Natural killer cell (primary cell): ENCODE measurements around the gene GAB4. TPM values are rescaled to one million over a fixed set of nuclear protein-coding genes. Genes with fewer than 3 reads are reported as not detected.

ENCODE experiments used
- ATAC-seq, 3 donors: fragments of 150-1000 bp in 2 of 3; fragments of 200-7000 bp in 1 of 3; cut with Tn5 transposase; 1 replicate in 1 of 3; 2 replicates in 2 of 3; pipeline ENCODE4 v1.10.0; 2021; ENCODE audit warnings: mild to moderate bottlenecking in 2 of 3, moderate library complexity in 2 of 3
- DNase-seq, 2 donors: peaks; one replicate each; pipeline versions ENCODE4 v3.0.0 to v3.0.0-alpha.2; 2013 to 2021; ENCODE audit warnings: mixed read lengths in 1 of 2
- H3K27ac ChIP-seq: one replicate; pipeline ENCODE4 v1.5.1; 2013; ENCODE audit warnings: mild to moderate bottlenecking, low read length
- H3K27me3 ChIP-seq: one replicate; pipeline ENCODE4 v1.6.1; 2013; ENCODE audit warnings: low read length; ENCODE audit not compliant: control insufficient read depth, insufficient read depth
- H3K36me3 ChIP-seq: one replicate; pipeline ENCODE4 v1.6.1; 2013; ENCODE audit warnings: low read length; ENCODE audit not compliant: control insufficient read depth, insufficient read depth
- H3K4me1 ChIP-seq: one replicate; pipeline ENCODE4 v1.6.1; 2013; ENCODE audit warnings: low read length; ENCODE audit not compliant: control insufficient read depth, insufficient read depth
- H3K4me3 ChIP-seq: one replicate; pipeline ENCODE4 v1.5.1; 2013; ENCODE audit warnings: low read length
- H3K9me3 ChIP-seq: one replicate; pipeline ENCODE4 v1.6.1; 2013; ENCODE audit warnings: low read length; ENCODE audit not compliant: control insufficient read depth, insufficient read depth
- H3K27ac Mint-ChIP-seq, 2 donors: one replicate each; pipeline ENCODE4 v1.8.0; 2022; ENCODE audit warnings: mild to moderate bottlenecking in 2 of 2, mixed read lengths in 2 of 2, moderate library complexity in 1 of 2
- H3K27me3 Mint-ChIP-seq, 2 donors: one replicate each; pipeline ENCODE4 v1.8.0; 2022; ENCODE audit warnings: low read depth in 2 of 2, mixed read lengths in 2 of 2
- H3K36me3 Mint-ChIP-seq: one replicate; pipeline ENCODE4 v1.8.0; 2022; ENCODE audit warnings: mixed read lengths
- H3K4me1 Mint-ChIP-seq, 2 donors: one replicate each; pipeline ENCODE4 v1.8.0; 2022; ENCODE audit warnings: mixed read lengths in 2 of 2
- H3K4me3 Mint-ChIP-seq: one replicate; pipeline ENCODE4 v1.8.0; 2022; ENCODE audit warnings: mild to moderate bottlenecking, moderate library complexity, mixed read lengths
- H3K9me3 Mint-ChIP-seq, 2 donors: one replicate each; pipeline ENCODE4 v1.8.0; 2022; ENCODE audit warnings: mixed read lengths in 2 of 2
- WGBS: methylation state at CpG from one replicate; pipeline ENCODE4 v1.1.7; 2013; ENCODE audit warnings: missing lambda C conversion rate; ENCODE audit not compliant: insufficient coverage; 5-methylcytosine and 5-hydroxymethylcytosine counted together
- intact Hi-C: fragments of 100-400 bp; cut with micrococcal nuclease; formaldehyde crosslinking; loops from one replicate; pipeline ENCODE4 v1.14.2; 2022
- total RNA-seq, 4 donors: library from RNA; stranded (reverse); fragments of 120-200 nt in 1 of 4; gene quantifications; one replicate each; pipeline versions ENCODE4 v1.2.3 to v1.2.4, GENCODE V29; 2013 to 2022
- TF ChIP-seq, protein P1 (sequence below): fragments of 200-600 bp; IDR thresholded peaks from one replicate; pipeline ENCODE4 v1.8.0; 2022; ENCODE audit warnings: antibody characterized with exemption

GAB4 gene
- total RNA-seq, 3 donors from 2014 or later (not counting 1 experiment from before 2014, with no cell fraction given), result 0.57 to 4.6 (median 2.7) TPM

DNA sequence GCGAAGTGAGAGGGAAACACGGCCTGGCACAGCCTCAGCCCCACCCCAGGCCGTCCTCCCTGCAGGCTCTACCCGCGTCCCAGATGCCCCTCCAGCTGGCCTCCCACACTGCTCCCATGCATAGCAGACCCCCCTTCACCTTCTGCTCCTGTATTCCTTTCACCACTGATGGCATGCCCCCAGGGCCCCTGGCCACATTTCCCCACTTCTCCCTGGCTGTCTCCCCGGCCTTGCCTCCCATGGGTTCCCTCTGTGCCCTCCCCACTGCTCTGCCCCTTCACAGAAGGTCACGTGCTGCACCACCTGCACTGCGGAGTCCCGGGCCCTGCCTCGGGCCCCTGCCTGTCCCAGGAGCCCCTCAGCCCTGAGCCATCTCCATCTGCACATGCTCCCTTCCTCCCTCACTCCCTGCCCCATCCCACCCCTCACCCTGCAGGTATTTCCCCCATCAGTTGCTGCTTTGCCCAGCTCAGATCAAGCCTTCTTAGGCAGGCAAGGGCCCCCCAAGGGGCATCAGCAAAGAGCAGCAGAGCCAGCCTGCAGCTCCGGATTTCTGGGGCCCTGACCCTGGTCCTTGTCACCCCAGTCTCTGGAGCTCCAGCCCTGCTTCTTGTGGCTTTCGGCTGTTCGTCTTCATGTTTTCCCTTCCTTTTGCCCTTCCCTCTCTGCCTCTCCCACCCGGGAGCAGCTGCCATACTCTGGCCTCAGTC is 46.4 kb downstream of the GAB4 start:
- Mint-ChIP-seq H3K27ac (peak overlapping the region in 1 of 2 donors; percentile 38), H3K4me3 (no peak overlapping the region), H3K27me3 (peaks cover 3 to 9% of the 10 kb centered on the region in 2 donors), H3K4me1 (peaks cover 9 to 18% of the 10 kb centered on the region in 2 donors), H3K9me3 (no peaks in the 10 kb centered on the region), H3K36me3 (no peaks in the 10 kb centered on the region)
- Histone ChIP-seq H3K27me3 (no peaks in the 10 kb centered on the region), H3K4me1 (peaks cover 4% of the 10 kb centered on the region), H3K36me3 (no peaks in the 10 kb centered on the region), H3K9me3 (no peaks in the 10 kb centered on the region), H3K4me3 (no peak overlapping the region), H3K27ac (no peak overlapping the region)
- WGBS, result 79% methylated on average over 14 of the region's 14 CpGs
- TF ChIP-seq, protein P1, sequence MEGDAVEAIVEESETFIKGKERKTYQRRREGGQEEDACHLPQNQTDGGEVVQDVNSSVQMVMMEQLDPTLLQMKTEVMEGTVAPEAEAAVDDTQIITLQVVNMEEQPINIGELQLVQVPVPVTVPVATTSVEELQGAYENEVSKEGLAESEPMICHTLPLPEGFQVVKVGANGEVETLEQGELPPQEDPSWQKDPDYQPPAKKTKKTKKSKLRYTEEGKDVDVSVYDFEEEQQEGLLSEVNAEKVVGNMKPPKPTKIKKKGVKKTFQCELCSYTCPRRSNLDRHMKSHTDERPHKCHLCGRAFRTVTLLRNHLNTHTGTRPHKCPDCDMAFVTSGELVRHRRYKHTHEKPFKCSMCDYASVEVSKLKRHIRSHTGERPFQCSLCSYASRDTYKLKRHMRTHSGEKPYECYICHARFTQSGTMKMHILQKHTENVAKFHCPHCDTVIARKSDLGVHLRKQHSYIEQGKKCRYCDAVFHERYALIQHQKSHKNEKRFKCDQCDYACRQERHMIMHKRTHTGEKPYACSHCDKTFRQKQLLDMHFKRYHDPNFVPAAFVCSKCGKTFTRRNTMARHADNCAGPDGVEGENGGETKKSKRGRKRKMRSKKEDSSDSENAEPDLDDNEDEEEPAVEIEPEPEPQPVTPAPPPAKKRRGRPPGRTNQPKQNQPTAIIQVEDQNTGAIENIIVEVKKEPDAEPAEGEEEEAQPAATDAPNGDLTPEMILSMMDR, result no peak
- intact Hi-C loops, result no loop called here
- no peak for DNase-seq
- ATAC-seq, result no peak

DNA sequence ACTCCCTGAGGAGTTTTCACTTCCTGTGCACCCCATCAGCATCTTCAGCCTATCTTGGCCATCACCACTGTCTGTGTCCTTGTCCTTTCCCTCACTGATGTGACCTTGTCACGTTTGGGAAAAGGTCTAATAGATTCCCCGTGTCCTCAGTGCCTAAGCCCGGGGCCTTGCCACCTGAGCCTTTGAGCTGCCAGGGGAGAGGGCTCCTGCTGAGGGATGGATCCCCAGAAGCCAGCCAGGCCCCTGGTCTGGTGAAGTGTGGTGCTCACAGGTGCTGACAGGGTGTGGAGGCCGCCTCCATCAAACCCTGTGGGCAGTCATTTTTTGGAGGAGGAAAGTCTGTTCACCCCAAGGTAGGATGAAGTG is 47.2 kb downstream of the GAB4 start:
- Mint-ChIP-seq H3K27ac (no peak overlapping the region), H3K9me3 (no peaks in the 10 kb centered on the region), H3K27me3 (peaks cover 0 to under 1% of the 10 kb centered on the region in 2 donors), H3K36me3 (no peaks in the 10 kb centered on the region), H3K4me3 (no peak overlapping the region), H3K4me1 (peaks cover 12 to 19% of the 10 kb centered on the region in 2 donors)
- Histone ChIP-seq H3K4me3 (no peak overlapping the region), H3K27me3 (no peaks in the 10 kb centered on the region), H3K36me3 (no peaks in the 10 kb centered on the region), H3K9me3 (no peaks in the 10 kb centered on the region), H3K4me1 (peaks cover 12% of the 10 kb centered on the region), H3K27ac (no peak overlapping the region)
- WGBS, result 64% methylated on average over 4 of the region's 4 CpGs
- TF ChIP-seq, protein P1, result no peak
- intact Hi-C loops, result no loop called here
- DNase-seq (no peak), ATAC-seq (no peak)

DNA sequence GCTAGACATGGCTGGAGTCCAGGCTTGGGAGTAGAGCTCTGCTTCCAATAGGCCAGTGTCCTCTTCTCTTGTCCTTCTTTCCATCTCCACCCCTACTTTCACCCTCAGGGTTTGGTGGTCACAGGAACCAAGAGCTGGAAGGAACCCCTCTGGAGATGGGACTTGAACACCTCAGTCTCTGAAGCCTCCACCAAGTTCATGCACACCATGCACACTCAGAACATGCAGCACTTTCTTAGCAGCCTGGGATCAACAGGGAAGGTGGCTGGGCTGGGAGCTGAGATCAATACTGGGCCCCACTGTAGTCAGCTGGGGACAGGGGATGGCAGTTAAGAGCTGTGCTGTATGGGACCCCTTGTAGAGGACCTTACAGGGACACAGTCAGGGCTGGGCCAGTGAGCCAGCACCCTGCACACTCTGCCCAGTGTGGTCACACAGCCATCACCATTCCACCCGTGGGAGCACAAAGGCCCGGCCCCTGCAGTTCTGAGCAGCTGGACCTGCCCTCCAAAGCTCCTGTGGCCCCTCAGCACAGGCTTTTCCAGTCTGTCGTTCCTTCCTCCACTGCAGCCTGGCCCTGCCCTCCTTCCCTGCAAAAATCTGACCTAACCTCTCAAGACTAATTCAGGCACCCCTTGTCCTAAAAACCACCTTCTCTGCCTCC is 47.7 kb downstream of the GAB4 start:
- H3K27me3 Mint-ChIP-seq, result no peaks in the 10 kb centered on the region

More for the DNA sequence above, 47.7 kb downstream of the GAB4 start:
- TF ChIP-seq, protein P1, result no peak
- Histone ChIP-seq H3K36me3 (no peaks in the 10 kb centered on the region), H3K4me1 (peaks cover 17% of the 10 kb centered on the region), H3K27me3 (no peaks in the 10 kb centered on the region), H3K27ac (no peak overlapping the region), H3K4me3 (no peak overlapping the region), H3K9me3 (no peaks in the 10 kb centered on the region)
- H3K4me3 Mint-ChIP-seq, result no peak overlapping the region
- no peaks in the 10 kb centered on the region for H3K36me3 Mint-ChIP-seq
- no peak overlapping the region for H3K27ac Mint-ChIP-seq
- no peaks in the 10 kb centered on the region for H3K9me3 Mint-ChIP-seq
- peaks cover 17 to 24% of the 10 kb centered on the region in 2 donors for H3K4me1 Mint-ChIP-seq
- DNase-seq (no peak), ATAC-seq (no peak)
- 85% methylated on average over 3 of the region's 3 CpGs for WGBS
- intact Hi-C loops, result no loop called here
